GM21529 (cell line): ENCODE results near the gene PSD2.

ENCODE experiments used
- ATAC-seq: cut with Tn5 transposase; IDR thresholded peaks from one replicate; pipeline ENCODE4 v1.9.1; 2021; ENCODE audit not compliant: unreplicated experiment

PSD2 gene

DNA sequence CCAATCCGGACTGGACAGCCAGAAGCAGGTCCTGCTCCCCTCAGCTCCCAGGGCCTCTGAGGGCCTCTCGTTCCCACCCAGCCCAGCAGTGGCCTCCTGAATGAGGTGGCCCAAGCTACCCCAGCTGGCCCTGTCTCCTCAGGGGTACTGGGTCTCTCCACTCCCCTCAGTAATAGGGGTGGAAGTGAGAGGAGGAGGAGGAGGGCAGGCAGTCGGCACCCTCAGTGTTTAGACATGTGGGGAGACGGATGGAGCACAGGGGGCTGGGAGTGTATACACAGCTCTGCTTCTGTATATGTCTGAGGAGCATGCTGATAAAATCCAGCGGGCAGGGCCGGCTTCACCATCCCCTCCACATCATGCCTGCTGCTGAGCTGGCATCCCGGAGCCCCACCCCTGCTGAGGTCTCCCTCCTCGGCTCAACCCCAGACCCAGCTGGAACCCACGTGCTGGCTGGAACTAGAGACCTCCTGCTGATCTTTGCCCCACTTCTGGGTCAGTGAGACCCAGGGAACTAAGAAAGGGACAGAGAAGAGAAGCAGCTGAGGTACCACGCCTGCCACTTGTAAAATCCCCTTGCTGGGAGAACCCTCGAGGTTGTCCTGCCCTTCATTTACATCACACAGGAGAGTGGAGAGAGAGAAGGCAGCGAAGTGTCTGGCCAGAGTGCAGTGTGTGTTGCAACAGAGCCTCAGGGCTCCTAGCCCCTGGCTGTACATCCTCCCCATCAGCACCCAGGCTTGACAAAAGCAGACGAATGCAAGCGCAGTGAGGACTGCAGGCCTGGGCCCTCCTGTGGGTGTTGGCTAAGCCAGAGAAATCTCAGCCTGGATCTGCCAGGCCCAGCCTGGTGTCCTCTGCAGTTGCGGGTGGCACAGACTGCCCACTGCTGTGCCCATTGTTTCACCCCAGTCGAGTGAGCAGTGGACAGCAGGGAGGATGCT, 77.5 kb downstream of the PSD2 start:
- no peak for ATAC-seq

DNA sequence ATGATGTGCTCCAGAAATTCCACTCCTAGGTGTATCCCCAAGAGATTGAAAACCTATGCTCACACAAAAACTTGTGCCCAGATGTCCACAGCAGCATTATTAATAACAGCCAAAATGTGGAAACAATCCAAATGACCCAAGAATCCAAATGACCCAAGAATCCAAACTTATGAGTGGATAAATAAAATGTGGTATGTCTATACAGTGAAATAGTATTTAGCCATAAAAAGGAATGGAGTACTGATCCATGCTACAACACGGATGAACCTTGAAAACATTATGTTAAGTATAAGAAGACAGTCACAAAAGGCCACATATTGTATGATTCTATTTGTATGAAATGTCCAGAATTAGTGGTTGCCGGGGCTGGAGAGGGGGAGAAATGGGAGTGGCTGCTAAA, 80.3 kb downstream of the PSD2 start:
- no peak for ATAC-seq

DNA sequence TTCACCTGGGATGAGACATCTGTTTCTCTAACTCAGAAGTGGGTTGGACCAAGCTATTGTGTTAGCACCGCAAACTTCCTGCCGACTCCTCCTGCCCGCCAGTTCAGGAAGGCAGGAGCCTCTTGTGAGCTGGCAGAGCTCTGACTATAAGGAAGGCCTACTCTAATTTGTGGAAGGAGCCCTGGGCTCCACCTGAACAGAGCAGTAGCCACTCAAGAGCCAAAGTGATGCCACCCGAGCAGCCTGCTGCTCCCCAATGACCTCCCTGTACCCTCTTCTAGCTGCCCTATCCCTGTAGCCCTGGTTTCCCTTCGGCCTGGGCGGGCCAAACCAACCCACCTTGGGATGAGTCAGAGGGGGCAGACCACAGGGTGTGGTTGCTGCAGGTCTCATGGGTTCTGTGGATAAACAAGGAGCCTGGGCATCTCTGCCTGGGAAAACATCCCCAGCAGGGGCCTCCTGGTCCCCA, 81.6 kb downstream of the PSD2 start:
- ATAC-seq, result no peak

DNA sequence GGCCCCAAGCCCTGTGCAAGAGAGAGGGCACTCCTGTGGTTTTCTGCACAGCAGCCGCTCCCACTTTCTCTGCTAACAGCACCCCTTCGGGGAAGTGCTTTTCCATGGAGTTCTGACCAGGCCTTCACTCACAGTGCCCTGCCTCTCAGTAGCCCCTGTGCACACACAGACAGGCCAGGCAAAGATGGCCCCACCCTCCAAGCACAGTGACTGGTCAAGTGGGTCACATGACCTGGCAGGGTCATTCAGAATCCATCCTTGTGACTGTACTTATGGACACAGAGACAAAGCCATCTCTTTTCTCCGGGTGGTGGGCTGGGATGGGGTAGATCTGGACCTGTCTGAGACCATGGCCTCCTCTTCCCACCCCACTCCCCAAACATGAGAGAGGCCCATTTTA, 82.5 kb downstream of the PSD2 start:
- ATAC-seq, result no peak

DNA sequence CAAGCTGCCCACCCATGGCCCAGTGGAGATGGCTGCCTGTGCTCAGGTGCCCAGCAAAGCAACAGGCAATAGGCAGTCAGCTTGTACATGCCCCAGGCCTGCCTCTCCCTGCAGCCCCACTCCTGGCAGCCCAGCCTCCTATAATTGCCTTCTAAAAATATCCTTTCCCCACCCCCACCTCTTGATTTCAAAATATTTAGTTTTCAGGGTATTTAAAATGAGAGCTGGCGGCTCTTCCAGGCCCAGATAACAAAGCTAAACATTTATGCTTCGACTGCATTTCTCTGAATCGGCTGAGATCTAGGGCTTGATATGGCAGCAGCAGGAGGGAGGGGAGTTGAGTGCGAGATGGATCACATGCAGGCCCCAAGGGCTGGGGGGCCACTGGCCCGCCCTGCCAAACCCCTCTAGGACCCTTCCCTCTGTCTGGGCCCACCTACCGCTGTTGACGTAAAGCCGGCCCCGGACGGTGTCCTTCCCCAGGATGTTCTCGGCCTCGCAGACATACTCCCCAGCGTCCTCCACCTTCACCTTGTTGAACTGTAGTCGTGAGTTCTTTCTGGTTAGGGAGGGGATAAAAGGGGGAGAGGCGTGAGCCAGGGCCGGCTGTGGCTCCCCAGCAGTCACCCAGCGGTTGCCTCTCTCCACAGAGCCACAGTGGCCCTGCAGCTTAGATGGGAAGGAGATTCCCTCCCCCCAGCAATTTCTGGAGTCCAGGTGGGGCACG, 85.0 kb downstream of the PSD2 start:
- no peak for ATAC-seq

DNA sequence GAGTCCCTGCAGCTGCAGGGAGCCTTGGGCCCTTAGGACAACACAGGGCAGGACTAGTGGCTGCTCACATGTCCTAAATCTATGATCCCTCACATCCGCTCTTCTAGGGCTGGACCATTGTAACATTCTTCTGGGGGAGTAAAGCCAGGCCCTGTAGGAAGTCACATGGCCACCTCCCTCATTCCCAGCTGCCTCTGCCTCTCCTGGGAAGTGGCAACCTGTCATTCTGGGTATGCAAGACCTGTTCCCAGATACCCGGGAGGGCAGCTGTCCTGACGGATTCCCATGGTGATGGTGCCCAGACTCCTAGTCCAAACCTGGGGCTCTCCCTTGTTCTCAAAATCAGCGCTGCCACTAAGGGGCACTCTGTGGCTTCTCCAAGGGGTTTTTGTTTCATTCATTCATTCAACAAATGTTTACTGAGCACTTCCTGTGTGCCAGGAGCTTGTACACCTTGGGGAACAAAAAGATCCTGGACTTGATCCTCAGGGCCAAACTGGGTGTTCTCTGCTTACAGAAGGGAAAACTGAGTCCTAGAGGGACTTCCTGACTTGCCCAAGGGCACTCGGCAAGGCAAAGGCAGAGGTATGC, 85.6 kb downstream of the PSD2 start:
- no peak for ATAC-seq

DNA sequence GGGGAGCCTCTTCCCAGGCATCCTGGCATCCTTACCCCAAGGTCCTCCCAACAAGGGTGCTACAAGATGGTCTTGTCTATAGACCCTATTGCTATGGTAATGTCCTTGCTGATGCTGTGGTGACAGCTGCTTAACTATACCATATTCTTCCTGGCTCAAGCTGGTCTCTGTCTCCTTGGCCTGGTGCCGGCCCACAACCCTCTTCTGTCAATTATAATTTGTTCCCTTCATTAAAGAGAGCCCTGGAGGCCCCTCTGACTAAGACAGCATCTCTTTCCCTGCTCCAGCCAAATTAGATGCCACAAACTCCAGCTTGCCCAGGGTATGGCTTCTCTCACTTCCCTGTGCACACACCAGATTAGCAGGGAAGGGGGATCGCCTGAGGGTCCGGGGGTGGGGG, 86.7 kb downstream of the PSD2 start:
- no peak for ATAC-seq

DNA sequence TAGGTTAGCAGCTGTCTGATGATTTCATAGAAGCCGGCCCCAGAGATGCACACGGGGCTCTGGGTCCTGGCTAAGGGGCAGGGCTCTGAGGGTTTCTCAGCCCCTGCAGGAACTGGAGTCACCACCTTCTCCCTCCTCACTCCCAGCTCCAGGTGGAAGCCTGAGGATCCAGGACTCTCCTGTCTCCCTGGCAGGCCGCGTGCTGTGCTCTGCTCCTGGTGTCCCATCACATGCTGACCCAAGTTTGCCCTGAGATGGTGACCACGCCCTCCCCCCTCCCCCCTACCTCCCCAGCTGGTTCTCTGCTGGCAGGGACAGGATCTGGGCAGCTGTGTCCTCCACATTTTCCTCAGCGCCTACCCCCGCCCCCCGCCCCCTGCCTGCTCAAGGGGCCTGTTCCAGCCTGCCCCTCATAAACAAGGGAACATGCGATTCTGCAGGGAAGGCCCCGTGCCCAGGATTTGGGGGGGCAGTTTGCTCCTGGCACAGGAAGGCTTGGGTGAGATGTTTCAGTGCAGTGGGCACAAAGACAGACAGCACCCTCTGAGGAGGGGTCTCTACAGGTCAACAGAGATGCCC, 87.4 kb downstream of the PSD2 start:
- ATAC-seq, result no peak

DNA sequence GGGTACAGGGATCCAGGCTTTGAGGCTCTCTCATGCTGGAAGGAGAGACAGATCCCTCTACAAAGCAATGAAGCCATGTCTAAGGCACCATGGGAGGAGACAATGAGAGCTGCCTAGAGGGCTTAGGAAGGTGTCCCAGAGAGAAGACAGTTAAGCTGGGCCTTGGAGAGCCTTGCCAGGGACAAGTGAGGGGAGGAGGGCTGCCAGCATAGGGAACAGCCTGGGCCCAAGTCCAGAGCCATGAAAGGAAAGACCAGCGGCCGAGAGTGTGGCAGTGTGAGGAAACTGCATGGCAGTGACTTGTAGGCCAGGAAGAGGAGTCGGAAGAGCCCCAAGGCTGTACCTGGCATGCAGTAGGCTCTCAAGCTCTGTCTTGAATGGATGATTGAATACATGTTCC, 88.5 kb downstream of the PSD2 start:
- no peak for ATAC-seq

DNA sequence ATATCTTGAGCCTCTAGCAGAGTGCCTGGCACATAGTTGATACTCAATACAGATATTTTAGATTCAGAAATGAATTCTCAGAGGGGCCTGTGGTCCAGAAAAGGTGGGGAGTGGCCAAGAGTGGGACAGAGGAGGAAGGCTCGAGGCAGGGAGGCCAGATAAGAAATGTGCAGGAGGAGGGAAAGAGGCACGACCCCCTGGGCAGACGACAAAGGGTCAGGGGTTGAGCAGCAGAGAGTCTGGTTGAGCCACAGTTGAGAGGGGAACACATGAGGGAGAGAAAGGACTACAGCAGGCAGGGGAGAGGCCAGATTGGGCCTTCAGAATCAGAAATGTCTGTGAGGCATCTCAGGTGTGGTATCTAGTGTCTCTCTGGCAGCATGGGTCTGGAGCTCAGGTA, 89.1 kb downstream of the PSD2 start:
- ATAC-seq, result no peak

DNA sequence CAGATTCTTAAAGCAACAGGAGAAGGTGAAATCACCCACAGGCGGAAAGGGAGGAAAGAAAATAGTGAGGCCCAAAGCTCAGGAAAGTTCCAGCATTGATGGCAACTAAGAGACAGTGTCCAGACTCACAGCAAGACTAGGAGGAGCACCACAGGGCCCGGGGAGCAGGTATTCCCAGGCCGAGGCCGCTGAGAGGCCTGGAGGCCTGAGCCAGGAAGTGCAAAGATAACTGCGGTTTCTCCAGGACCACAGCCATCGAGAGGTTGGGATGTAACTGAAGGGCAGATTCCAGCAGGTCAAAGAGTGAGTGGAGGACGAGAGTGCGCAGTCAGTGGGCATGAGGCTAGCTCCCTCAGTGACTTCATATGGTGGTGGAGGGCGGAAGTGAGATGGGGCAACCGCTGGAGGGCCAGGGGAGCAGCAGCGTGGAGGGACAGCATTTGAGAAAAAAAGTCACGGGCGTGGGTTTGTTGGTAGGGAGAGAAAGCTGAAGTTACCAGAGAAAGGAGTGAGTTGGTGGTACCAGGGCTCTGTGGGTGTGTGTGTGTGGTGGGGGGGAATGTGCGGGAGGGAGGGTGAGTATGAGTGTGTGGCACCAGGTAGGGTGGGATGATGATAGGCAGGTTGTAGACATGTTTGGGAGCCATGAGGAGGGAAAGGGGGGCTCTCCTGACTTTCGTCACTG, 89.7 kb downstream of the PSD2 start:
- no peak for ATAC-seq

DNA sequence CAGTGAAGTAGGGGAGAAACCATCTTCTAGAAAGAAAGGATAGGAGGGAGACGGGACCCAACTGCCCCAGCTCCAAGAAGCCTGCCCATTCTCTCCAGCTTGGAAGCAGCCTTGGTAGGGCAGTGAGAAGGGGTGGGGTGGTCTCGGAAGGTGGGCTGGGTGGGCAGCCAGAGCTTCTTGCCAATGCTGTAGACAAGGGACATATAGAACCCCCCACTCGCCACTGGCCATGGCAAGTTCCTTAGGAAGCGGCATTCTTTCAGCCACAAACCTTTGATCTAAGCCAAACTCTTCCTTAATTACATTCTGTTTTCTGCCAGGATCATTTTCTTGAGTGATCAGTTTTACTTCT, 90.2 kb downstream of the PSD2 start:
- ATAC-seq, result no peak

DNA sequence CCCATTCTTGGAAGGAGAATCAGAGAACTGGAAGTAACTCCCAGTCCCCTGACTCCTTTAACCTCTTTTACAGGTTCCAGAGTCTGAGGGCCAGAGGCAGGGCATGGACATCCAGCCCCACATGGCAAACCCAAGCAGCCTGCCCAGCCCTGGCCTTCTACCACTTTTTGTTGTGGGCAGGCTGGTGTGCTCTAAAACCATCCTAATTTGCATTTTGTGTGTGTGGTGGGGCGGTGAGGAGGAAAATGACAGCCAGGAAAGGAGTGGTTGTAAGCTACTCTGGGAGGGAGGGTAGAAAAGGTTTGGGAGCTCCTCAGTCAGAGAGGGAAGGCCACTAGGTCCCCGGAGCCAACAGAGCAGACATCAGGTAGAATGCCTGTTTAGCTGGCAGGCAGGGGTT, 90.6 kb downstream of the PSD2 start:
- no peak for ATAC-seq

DNA sequence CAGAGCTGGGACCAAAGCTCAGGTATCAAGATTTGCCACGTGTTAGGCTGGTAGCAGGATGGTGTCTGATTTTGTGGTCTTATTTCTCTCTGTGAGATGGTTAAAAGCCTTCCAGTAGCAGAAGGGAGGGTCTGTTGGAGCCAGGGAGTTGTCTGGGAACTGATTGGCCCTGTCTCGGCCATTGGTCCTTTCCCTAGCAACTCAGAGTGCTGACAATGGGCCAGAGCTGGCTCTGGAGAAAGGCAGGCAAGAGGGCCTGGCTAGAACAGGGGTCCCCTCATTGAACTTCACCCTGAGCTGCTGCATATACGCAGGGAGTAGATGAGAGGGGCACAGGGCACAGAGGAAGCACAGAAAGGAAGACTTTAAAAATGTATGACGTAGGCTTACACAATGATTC, 92.8 kb downstream of the PSD2 start:
- no peak for ATAC-seq

DNA sequence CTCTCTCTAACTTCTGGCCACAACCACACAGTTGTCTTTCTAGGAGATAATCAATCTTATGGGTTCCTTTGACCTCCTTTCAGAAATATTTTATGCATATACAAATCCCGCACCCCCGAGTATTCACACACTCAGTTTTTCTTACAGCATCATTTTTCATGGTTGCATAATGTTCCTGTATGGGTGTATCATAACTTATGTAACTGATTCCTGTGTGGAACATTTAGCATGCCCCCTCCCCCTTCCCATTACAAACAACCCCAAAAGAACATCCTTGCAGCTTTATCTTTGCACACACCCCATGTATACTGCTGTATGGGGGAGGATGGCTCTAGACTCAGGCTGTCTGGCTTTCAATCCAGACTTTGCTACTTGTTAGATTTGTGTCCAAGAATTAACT, 93.8 kb downstream of the PSD2 start:
- no peak for ATAC-seq

DNA sequence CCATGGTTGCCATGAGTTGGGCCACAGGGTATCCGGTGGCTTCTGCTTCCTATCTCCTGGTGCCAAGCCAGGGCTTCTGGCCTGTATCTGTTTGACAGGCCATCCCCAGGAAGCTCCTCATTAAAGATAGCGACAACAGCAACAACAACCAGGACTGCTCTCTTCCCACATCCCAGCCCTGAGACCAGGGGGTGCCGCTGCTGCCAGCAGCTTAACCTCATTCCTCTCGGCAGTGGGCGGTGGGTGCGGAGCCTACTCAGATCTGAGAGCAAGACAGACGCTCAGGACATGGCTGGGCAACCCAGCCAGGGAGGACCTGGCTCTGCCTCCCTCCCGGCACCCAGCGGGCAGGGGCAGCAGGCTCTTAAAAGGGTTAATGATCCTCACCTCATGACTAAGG, 98.3 kb downstream of the PSD2 start:
- ATAC-seq, result no peak
